Inflammatory macrophage treated with lipopolysaccharide for 1 hour (primary cell): ENCODE results near the gene SRGAP3.
"Not testable (repeated sequence)": the region's sequence is repeated elsewhere in the genome, so short reads cannot be mapped to it uniquely, and the experiment has no call there.

Source experiments
- DNase-seq, 2 donors: peaks; one replicate each; pipeline ENCODE4 v3.0.0-alpha.2; 2020 to 2022

The SRGAP3 gene

DNA sequence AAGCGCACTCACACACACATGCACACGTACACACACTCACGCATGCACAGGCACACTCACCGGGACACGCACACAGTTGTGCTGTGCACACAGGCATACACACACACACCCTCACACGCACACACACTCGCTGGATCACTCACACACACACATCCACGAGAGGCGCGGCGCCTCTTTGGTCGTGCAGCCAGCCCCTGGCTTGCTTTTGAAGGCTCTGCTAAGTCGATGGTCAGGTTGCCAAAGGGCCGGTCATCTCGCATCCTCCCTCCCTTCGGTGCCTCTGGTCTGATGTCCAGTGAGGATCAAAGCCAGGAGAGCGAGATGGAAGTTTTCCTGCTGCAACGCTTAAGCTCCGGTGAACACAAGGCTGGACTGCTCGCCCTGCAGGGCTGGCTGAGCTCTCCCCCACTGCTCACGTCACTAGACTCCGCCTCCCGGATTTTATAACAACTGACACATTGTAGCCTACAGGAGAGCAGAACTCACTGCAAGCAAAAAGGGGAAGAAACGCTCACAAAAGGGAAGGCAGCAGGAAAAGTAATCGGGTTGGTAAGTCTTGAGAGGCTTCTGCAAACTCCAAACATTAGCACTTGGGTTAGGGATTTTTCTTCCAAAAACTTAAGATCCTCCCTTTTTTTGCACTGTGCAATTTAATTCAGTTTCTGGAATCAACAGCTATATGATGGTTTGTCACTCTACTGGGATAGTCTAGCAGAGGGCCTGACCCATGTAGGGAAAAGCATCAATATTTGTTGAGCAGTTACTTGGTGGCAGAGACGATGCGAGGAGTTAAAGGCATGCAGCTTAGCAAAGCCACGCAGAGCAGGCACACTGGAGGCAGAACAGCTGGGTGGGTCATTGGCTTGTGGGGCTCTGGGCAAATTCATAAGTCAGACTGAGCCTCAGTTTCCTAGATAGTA lies at the start of gene SRGAP3:
SRGAP3 (minus strand) TSS at position 374 of the 920 bp plus-strand sequence. CDS start 695 bp downstream, outside the sequence.
- peak; percentile 92 to 95 for DNase-seq

- no peak for DNase-seq
Observed at GRCh38 chr3:9298236-9298635, 48.8 kb upstream of the SRGAP3 start.

DNA sequence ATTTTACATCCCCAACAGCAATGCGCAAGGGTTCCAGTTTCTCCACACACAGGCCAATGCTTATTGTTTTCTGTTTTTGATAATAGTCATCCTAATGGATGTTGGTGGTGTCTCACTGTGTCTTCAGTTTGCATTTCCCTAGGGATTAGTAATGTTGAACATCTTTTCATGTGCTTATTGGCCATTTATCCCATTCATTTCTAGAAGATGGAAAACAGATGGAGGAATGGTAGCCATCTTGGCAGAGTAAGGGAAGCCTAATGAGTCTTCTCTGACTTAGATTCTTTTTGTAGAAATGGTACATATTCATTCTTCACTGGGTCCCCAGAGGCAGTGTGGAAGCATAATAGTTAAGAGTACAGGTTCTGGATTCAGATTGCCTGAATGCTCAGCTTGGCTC lies 46.8 kb upstream of the SRGAP3 start:
- no peak for DNase-seq

DNA sequence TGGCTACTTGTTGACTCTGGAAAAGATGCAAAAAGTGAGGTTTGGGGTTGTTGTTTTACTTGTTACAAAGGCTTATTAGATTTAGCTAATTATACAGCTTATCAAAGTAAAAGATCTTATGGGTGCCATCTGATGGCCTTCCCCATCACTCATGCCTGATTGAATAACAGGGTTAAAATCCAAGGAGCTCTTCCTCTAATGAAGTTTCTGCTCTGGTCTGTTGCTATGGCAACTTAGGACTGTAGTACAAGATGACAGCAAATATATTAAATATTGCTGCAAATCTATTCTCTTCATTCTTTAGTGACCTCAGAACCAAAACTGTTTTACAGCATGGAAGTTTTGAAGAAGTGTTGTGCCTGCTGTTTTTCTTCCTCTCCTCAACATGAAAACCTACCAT lies 45.6 kb upstream of the SRGAP3 start:
- DNase-seq = no peak

GRCh38 chr3:9293953-9294352 lies 44.5 kb upstream of the SRGAP3 start:
- not testable (repeated sequence) for DNase-seq

DNA sequence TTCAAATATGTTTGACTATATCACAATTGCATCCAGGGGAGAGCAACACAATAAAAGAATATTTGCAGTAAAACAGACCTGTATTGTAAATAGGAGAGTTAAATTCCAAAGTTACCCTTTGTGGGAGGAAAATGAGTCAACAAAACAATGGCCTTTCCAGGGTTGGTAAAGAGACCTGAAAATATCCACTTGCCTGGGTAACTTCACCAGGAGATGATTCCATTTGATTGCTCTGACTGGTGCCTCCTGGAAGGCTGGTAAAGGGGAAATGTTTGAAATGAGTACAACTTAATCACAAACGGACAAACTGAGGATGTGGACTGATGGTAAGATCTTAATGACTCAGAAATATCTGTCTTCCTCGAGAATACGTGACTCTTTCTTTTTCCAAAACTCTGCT lies 43.6 kb upstream of the SRGAP3 start:
- peak; percentile 9 to 33 for DNase-seq

GRCh38 chr3:9292516-9292915 lies 43.1 kb upstream of the SRGAP3 start:
- DNase-seq = no peak

- no peak for DNase-seq
Observed at GRCh38 chr3:9291821-9292410, 42.5 kb upstream of the SRGAP3 start.

GRCh38 chr3:9290566-9290965 lies 41.1 kb upstream of the SRGAP3 start:
- DNase-seq = no peak

DNA sequence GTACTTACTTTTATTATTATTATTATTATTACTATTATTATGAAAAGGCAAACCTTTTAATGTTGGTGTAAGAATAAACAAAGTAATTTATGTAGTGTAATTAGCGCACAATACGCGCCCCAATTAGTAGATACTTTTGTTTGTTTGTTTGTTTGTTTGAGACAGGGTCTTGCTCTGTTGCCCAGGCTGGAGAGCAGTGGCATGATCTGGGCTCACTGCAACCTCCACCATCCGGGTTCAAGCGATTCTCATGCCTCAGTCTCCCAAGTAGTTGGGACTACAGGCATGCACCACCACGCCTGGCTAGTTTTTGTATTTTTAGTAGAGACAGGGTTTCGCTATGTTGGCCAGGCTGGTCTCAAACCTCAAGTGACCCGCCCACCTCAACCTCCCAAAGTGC lies 32.1 kb upstream of the SRGAP3 start:
- DNase-seq = not testable (repeated sequence)

GRCh38 chr3:9280451-9281219 lies 31.2 kb upstream of the SRGAP3 start:
- no peak for DNase-seq

DNA sequence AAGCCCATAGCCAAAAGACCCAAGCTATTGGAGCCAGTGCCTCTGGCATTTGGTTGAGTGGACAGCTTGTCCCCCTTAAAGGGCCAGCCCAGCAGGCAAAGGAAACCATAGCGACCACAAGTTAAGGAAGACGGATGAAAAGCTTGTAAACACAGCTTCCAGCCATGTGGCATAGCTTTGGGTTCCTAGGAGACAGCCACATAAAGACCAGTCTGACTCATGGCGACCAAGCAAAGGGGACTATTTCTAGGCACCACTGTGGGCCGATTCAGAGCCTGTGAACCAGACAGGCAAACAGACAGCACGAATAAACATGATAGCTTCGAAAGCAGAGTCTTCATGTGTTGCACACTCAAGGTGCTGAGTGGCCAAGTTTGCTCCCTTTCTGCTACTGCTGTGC lies 30.5 kb upstream of the SRGAP3 start:
- DNase-seq = no peak

GRCh38 chr3:9278498-9278897 lies 29.1 kb upstream of the SRGAP3 start:
- peak in 1 of 2 donors; percentile 68 for DNase-seq

DNA sequence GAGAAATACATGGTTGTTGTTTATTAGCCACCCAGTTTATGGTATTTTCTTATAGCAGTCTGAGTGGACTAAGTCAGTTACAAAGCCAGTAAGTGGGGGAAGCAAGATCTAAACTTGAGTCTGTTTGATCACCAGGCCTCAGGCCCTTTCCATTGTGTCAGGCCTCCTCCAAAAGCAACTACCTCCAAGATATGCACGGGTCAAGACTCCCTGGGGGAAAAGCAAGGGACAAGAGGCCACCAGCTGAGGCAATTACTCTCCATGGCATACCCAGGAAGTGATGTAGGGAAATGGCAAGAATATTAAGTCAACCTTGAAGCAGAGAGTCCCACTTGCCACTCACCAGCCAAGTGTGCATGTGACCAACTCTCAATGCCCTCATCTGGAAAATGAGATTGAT lies 28.6 kb upstream of the SRGAP3 start:
- peak in 1 of 2 donors; percentile 4 for DNase-seq

DNA sequence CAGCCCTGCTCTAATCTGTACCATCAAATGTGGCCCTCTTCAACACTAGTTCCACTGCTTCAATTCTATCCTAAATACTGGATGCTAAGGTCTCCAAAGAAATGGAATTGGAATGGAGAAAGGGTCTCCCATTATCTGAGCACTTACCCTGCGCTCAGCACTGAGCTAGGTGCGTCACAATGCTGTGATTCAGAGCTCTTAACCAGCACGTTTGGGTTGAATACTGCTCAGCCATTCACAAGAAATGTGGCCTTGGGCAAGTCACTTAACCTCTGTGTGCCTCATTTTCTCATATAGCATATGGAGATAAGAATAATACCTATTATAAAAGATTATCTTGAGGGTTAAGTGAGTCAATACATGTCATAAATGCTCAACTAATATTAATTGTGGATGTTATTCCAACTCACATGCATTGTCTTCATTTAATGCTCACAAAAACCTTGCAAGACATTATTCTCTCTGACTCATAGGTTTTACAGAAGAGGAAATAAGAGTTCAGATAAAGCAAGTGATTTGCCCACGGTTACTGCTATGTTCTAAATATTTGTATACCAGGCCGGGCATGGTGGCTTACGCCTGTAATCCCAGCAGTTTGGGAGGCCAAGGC lies 27.4 kb upstream of the SRGAP3 start:
- DNase-seq = no peak

DNA sequence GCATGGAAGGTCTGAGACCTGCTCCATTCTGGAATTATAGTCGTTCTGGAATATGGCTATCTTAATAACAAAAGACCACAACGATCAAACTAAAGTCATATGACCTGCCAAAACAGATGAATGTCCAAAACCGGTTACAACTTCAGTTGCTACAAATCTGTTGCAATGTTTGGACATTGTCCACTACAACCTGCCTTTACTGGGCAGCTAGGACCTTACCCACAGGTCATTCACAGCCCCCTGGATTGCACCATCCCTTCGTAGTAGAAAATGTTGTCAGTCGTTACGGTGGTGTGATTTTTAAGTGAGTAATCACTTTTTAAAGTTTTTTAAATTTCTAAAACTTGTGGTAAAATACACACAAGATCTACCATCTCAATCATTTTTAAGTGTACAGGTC lies 22.5 kb upstream of the SRGAP3 start:
- DNase-seq = no peak

- DNase-seq = no peak
Observed at GRCh38 chr3:9270704-9271103, 21.3 kb upstream of the SRGAP3 start.

GRCh38 chr3:9266716-9267115 lies 17.3 kb upstream of the SRGAP3 start:
- no peak for DNase-seq

- no peak for DNase-seq
Observed at GRCh38 chr3:9260305-9260704, 10.9 kb upstream of the SRGAP3 start.

- DNase-seq = no peak
Observed at GRCh38 chr3:9257092-9257491, 7.6 kb upstream of the SRGAP3 start.

DNA sequence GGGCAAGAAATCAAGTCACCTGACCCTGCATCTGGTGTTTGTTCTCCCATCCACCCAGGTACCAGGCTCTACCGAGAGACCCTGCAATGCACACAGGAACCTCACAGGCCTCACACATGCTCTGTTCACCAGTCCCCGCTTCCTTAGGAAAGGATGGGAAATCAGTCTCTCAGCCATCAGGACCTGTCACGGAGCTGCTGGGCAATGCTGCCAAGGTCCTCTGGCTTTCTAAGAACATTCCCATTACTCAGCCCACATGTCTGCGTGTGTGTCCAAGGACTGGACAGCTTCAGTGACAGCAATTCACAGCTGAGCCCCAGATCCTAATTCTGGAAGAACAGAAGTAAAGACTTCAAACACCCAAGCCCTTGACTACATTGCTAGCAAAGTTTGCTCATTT lies 6.5 kb upstream of the SRGAP3 start:
- DNase-seq = no peak

GRCh38 chr3:9254764-9255163 lies 5.3 kb upstream of the SRGAP3 start:
- no peak for DNase-seq

DNA sequence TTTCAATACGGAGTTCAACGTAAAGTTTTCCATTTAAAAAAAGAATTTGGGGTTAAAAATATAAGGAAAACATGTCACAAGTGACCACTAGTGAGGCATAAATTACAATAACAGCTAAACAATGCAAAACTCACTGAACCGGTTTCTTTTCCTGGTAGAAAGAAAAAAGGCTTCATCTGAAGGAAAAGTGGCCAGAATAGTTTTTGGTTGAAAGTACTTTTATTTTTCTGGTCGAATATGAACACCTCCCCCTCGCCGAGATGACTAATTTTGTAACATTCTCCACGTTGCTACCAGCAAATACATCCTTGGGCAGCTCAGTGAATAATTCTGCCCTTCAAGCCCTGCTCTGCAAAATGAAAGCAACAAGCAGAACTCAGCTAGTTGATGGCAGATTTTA lies 3.9 kb upstream of the SRGAP3 start:
- no peak for DNase-seq
